GM18498 (cell line): ENCODE measurements around the gene MRNIP.
"Not testable (repeated sequence)": the region's sequence is repeated elsewhere in the genome, so short reads cannot be mapped to it uniquely, and the experiment has no call there.

Source experiments
- ATAC-seq: cut with Tn5 transposase; IDR thresholded peaks from one replicate; pipeline ENCODE4 v1.9.1; 2021; ENCODE audit warnings: mild to moderate bottlenecking, moderate library complexity; ENCODE audit not compliant: unreplicated experiment

MRNIP gene

GRCh38 chr5:179840766-179841165 lies 17.9 kb downstream of the MRNIP start:
- no peak for ATAC-seq

- no peak for ATAC-seq
These were observed 18.3 kb downstream of the MRNIP start for GRCh38 chr5:179840321-179840720.

GRCh38 chr5:179839328-179840256 lies 19.0 kb downstream of the MRNIP start:
- ATAC-seq, result no peak

GRCh38 chr5:179837076-179838011 lies 21.3 kb downstream of the MRNIP start:
- ATAC-seq, result no peak

- no peak for ATAC-seq
These were observed 22.2 kb downstream of the MRNIP start for GRCh38 chr5:179836225-179837019.

GRCh38 chr5:179834871-179835270 lies 23.7 kb downstream of the MRNIP start:
- ATAC-seq, result not testable (repeated sequence)

GRCh38 chr5:179834120-179834519 lies 24.5 kb downstream of the MRNIP start:
- ATAC-seq, result no peak

- ATAC-seq, result no peak
These were observed 24.9 kb downstream of the MRNIP start for GRCh38 chr5:179833709-179834070.

- no peak for ATAC-seq
These were observed 25.4 kb downstream of the MRNIP start for GRCh38 chr5:179833056-179833708.

- no peak for ATAC-seq
These were observed 26.4 kb downstream of the MRNIP start for GRCh38 chr5:179832039-179832745.

GRCh38 chr5:179830818-179831468 lies 27.7 kb downstream of the MRNIP start:
- ATAC-seq, result no peak

- ATAC-seq, result no peak
These were observed 28.7 kb downstream of the MRNIP start for GRCh38 chr5:179829732-179830435.

GRCh38 chr5:179828756-179829421 lies 29.7 kb downstream of the MRNIP start:
- no peak for ATAC-seq

- no peak for ATAC-seq
These were observed 30.9 kb downstream of the MRNIP start for GRCh38 chr5:179827680-179828079.

- no peak for ATAC-seq
These were observed 32.9 kb downstream of the MRNIP start for GRCh38 chr5:179825655-179826182.

- ATAC-seq, result no peak
These were observed 33.9 kb downstream of the MRNIP start for GRCh38 chr5:179824745-179825112.

- no peak for ATAC-seq
These were observed 34.5 kb downstream of the MRNIP start for GRCh38 chr5:179823937-179824744.
